MM.1S (cell line): Measurements from ENCODE around the gene EREG.

ENCODE experiments used
- DNase-seq: peaks from one replicate; pipeline ENCODE4 v3.0.0-alpha.2; 2015
- H2AFZ ChIP-seq: fragments of 300-600 bp; sonication (generic); 2 replicates; pipeline ENCODE4 v1.6.0; 2016; ENCODE audit warnings: antibody characterized with exemption, low read length
- H3F3A ChIP-seq: fragments of 300-600 bp; sonication (generic); 2 replicates; pipeline ENCODE4 v1.6.1; 2016; ENCODE audit warnings: mild to moderate bottlenecking, antibody characterized with exemption, low read length, moderate library complexity, mixed read lengths; ENCODE audit not compliant: insufficient read depth
- H3K27ac ChIP-seq: fragments of 300-600 bp; sonication (generic); 2 replicates; pipeline ENCODE4 v1.5.1; 2016; ENCODE audit warnings: mild to moderate bottlenecking, low read length
- H3K27me3 ChIP-seq: fragments of 300-600 bp; sonication (generic); replicated peaks from 2 replicates; pipeline ENCODE4 v1.6.0; 2016; ENCODE audit warnings: low read length; ENCODE audit not compliant: insufficient read depth
- H3K36me3 ChIP-seq: fragments of 300-600 bp; sonication (generic); replicated peaks from 2 replicates; pipeline ENCODE4 v1.6.1; 2016; ENCODE audit warnings: mild to moderate bottlenecking, low read length, mixed read lengths; ENCODE audit not compliant: insufficient read depth
- H3K4me1 ChIP-seq: fragments of 300-600 bp; sonication (generic); 2 replicates; pipeline ENCODE4 v1.6.1; 2016; ENCODE audit warnings: low read length, mixed read lengths
- H3K4me2 ChIP-seq: fragments of 300-600 bp; sonication (generic); 2 replicates; pipeline ENCODE4 v1.6.0; 2016; ENCODE audit warnings: low read depth, low read length
- H3K4me3 ChIP-seq: fragments of 300-600 bp; sonication (generic); 2 replicates; pipeline ENCODE4 v1.5.1; 2016; ENCODE audit warnings: low read length, mixed read lengths
- H3K79me2 ChIP-seq: fragments of 300-600 bp; sonication (generic); 2 replicates; pipeline ENCODE4 v1.6.1; 2016; ENCODE audit warnings: mixed run types, low read length, mixed read lengths
- H3K9ac ChIP-seq: fragments of 300-600 bp; sonication (generic); 2 replicates; pipeline ENCODE4 v1.6.1; 2016; ENCODE audit warnings: low read length, mixed read lengths
- H3K9me2 ChIP-seq: fragments of 300-600 bp; sonication (generic); replicated peaks from 2 replicates; pipeline ENCODE4 v1.6.1; 2016; ENCODE audit warnings: mild to moderate bottlenecking, low read length, mixed read lengths; ENCODE audit not compliant: insufficient read depth
- H3K9me3 ChIP-seq: fragments of 300-600 bp; sonication (generic); replicated peaks from 2 replicates; pipeline ENCODE4 v1.6.1; 2016; ENCODE audit warnings: mild to moderate bottlenecking, low read length, mixed read lengths; ENCODE audit not compliant: insufficient read depth
- H4K20me1 ChIP-seq: fragments of 300-600 bp; sonication (generic); 2 replicates; pipeline ENCODE4 v1.6.1; 2016; ENCODE audit warnings: mild to moderate bottlenecking, low read length, moderate library complexity, mixed read lengths; ENCODE audit not compliant: insufficient read depth
- EZH2 ChIP-seq: fragments of 300-600 bp; sonication (generic); optimal IDR thresholded peaks from 2 replicates; pipeline ENCODE3; 2017; ENCODE audit warnings: low read depth, mild to moderate bottlenecking, antibody characterized with exemption, low read length, mixed read lengths
- EZH2phosphoT487 ChIP-seq: fragments of 300-600 bp; sonication (generic); IDR thresholded peaks from 2 replicates; pipeline ENCODE4 v1.6.1; 2018; ENCODE audit warnings: antibody characterized with exemption, low read length
- TF ChIP-seq, protein P1 (sequence below): fragments of 300-600 bp; sonication (generic); IDR thresholded peaks from 2 replicates; pipeline ENCODE4 v1.5.1; 2016; ENCODE audit warnings: antibody characterized with exemption, low read length, mixed read lengths

Gene EREG

DNA sequence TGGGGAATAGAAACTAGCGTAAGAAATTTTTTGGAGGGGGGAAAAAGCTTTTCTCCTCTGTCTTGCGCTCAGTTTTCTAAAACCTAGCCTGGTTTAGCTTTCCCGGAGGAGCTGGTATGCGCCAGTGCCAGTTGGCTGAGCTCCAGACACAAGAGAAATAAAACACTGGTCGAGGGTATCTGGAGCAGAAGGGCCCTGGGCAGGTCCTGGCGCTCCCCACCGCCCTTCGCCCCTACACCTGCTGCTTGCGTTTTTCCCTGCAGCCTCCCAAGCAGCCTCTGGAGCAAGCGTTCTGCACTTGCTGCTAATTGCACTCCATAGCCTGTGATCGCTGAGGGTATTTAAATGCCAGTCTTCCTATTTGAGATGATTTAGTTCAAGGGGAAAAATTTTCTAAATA is 816 bp downstream of the EREG start:
- Histone ChIP-seq H3K4me3 (no peak overlapping the region), H3F3A (peaks cover 6% of the 10 kb centered on the region; the same call in 1 of the 2 replicates), H3K27ac (no peak overlapping the region; the same call in 1 of the 2 replicates), H3K27me3 (no peaks in the 10 kb centered on the region), H2AFZ (no peak overlapping the region), H3K79me2 (no peaks in the 10 kb centered on the region), H3K9ac (no peak overlapping the region), H4K20me1 (no peaks in the 10 kb centered on the region), H3K9me3 (no peaks in the 10 kb centered on the region), H3K4me1 (peaks cover 23% of the 10 kb centered on the region), H3K36me3 (no peaks in the 10 kb centered on the region), H3K9me2 (no peaks in the 10 kb centered on the region), H3K4me2 (peak overlapping the region; percentile 49; the same call in 1 of the 2 replicates)
- no peak for DNase-seq
- TF ChIP-seq EZH2 (no peak), EZH2phosphoT487 (no peak)
- TF ChIP-seq, protein P1, sequence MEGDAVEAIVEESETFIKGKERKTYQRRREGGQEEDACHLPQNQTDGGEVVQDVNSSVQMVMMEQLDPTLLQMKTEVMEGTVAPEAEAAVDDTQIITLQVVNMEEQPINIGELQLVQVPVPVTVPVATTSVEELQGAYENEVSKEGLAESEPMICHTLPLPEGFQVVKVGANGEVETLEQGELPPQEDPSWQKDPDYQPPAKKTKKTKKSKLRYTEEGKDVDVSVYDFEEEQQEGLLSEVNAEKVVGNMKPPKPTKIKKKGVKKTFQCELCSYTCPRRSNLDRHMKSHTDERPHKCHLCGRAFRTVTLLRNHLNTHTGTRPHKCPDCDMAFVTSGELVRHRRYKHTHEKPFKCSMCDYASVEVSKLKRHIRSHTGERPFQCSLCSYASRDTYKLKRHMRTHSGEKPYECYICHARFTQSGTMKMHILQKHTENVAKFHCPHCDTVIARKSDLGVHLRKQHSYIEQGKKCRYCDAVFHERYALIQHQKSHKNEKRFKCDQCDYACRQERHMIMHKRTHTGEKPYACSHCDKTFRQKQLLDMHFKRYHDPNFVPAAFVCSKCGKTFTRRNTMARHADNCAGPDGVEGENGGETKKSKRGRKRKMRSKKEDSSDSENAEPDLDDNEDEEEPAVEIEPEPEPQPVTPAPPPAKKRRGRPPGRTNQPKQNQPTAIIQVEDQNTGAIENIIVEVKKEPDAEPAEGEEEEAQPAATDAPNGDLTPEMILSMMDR, result no peak

GRCh38 chr4:74366367-74366911 is 1.5 kb downstream of the EREG start:
- H3F3A ChIP-seq, result peaks cover 6% of the 10 kb centered on the region; the same call in 1 of the 2 replicates
- no peak overlapping the region; the same call in 1 of the 2 replicates for H3K4me3 ChIP-seq
- no peaks in the 10 kb centered on the region for H4K20me1 ChIP-seq
- TF ChIP-seq EZH2phosphoT487 (no peak), EZH2 (no peak)
- TF ChIP-seq, protein P1, result no peak
- peak; percentile 82 for DNase-seq
- no peaks in the 10 kb centered on the region for H3K79me2 ChIP-seq
- H2AFZ ChIP-seq, result 0 out of 2 replicates have a peak overlapping the region, but pooled peaks have one; percentile 3
- peak overlapping the region; percentile 49 for H3K4me2 ChIP-seq
- H3K36me3 ChIP-seq, result no peaks in the 10 kb centered on the region
- no peaks in the 10 kb centered on the region for H3K27me3 ChIP-seq
- no peaks in the 10 kb centered on the region for H3K9me2 ChIP-seq
- H3K9ac ChIP-seq, result no peak overlapping the region
- peaks cover 23% of the 10 kb centered on the region for H3K4me1 ChIP-seq
- H3K9me3 ChIP-seq, result no peaks in the 10 kb centered on the region
- H3K27ac ChIP-seq, result peak overlapping the region; percentile 50; the same call in 1 of the 2 replicates

- Histone ChIP-seq H3K4me1 (peaks cover 23% of the 10 kb centered on the region), H3K4me2 (no peak overlapping the region), H3K9ac (no peak overlapping the region), H3F3A (peaks cover 6% of the 10 kb centered on the region; the same call in 1 of the 2 replicates), H2AFZ (no peak overlapping the region), H3K9me3 (no peaks in the 10 kb centered on the region), H3K4me3 (no peak overlapping the region), H3K27me3 (no peaks in the 10 kb centered on the region), H3K27ac (no peak overlapping the region), H4K20me1 (no peaks in the 10 kb centered on the region), H3K36me3 (no peaks in the 10 kb centered on the region), H3K79me2 (no peaks in the 10 kb centered on the region), H3K9me2 (no peaks in the 10 kb centered on the region)
- DNase-seq, result no peak
- TF ChIP-seq EZH2 (no peak), EZH2phosphoT487 (no peak)
- TF ChIP-seq, protein P1, result no peak
Observed at GRCh38 chr4:74367656-74368290, 2.8 kb downstream of the EREG start.
